ENCODE results near the gene SCT. TPM values are rescaled to one million over a fixed set of nuclear protein-coding genes. Genes with fewer than 3 reads are reported as not detected.

SCT gene
- total and polyA plus RNA-seq, 2 donors (not counting 3 experiments of a cell fraction or from before 2014, with no cell fraction given) = not detected

DNA sequence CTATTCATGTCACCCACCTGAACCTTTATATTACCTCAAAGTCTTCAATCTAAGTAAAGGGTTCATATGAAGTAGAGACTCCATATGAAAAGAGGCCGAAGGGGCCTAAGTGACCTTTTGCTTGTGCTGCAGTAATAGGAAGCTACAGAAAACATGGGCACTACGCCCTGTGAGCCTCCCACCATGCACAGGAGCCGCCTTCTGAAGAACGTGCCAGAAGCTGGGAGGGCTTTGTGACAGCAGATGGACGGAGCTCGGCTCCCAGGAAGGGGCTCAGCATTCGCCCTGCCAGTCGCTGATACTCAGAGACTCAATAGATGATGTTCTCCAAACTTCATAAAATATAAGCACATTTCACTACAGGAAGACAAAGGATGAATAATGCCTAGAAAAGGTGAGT lies 46.9 kb upstream of the SCT start:
- H3K27ac ChIP-seq (ENCODE audit: insufficient read depth, low read depth, low read length) = no peak overlapping the region
- H3K9me3 ChIP-seq (replicated peaks; ENCODE audit: control insufficient read depth, insufficient read depth, low read length) = no peaks in the 10 kb centered on the region
- no peak overlapping the region for H3K4me3 ChIP-seq (replicated peaks in 1 of 3; ENCODE audit: insufficient read depth in 1 of 3, low read depth in 1 of 3, low read length in 3 of 3)
- no peaks in the 10 kb centered on the region for H3K9me1 ChIP-seq (replicated peaks; ENCODE audit: control insufficient read depth, extremely low read depth, insufficient read depth, low read length)
- no peaks in the 10 kb centered on the region for H3K27me3 ChIP-seq (ENCODE audit: control insufficient read depth in 2 of 2, insufficient read depth in 2 of 2, low read length in 2 of 2)
- H3K4me2 ChIP-seq (ENCODE audit: insufficient read depth, low read length) = no peak overlapping the region
- no peak overlapping the region for H3K9ac ChIP-seq (replicated peaks; ENCODE audit: extremely low read depth, insufficient read depth, low read length)
- BruUV-seq (replicated peaks) = no TSS peak
- TF ChIP-seq FOS (IDR thresholded peaks at IDR 0.05; ENCODE audit: borderline replicate concordance, insufficient read depth, low read length) (no peak), POLR2A (IDR thresholded peaks at IDR 0.05; ENCODE audit: low read depth, low read length) (no peak), GATA2 (IDR thresholded peaks at IDR 0.05; ENCODE audit: insufficient read depth, insufficient read length, low read depth, low read length) (no peak), JUN (IDR thresholded peaks at IDR 0.05; ENCODE audit: borderline replicate concordance, insufficient read depth, insufficient read length, low read depth) (no peak), MYC (IDR thresholded peaks at IDR 0.05; ENCODE audit: low read depth, low read length) (no peak), POLR2AphosphoS5 (IDR thresholded peaks at IDR 0.05; ENCODE audit: insufficient read depth, low read depth, low read length) (no peak), MAX (IDR thresholded peaks at IDR 0.05; ENCODE audit: insufficient read depth, insufficient read length) (no peak), EZH2 (IDR thresholded peaks at IDR 0.05; ENCODE audit: borderline replicate concordance, low read depth, low read length, severe bottlenecking) (no peak)
- TF ChIP-seq, protein P1, sequence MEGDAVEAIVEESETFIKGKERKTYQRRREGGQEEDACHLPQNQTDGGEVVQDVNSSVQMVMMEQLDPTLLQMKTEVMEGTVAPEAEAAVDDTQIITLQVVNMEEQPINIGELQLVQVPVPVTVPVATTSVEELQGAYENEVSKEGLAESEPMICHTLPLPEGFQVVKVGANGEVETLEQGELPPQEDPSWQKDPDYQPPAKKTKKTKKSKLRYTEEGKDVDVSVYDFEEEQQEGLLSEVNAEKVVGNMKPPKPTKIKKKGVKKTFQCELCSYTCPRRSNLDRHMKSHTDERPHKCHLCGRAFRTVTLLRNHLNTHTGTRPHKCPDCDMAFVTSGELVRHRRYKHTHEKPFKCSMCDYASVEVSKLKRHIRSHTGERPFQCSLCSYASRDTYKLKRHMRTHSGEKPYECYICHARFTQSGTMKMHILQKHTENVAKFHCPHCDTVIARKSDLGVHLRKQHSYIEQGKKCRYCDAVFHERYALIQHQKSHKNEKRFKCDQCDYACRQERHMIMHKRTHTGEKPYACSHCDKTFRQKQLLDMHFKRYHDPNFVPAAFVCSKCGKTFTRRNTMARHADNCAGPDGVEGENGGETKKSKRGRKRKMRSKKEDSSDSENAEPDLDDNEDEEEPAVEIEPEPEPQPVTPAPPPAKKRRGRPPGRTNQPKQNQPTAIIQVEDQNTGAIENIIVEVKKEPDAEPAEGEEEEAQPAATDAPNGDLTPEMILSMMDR (IDR thresholded peaks at IDR 0.05; ENCODE audit: extremely low read depth in 1 of 2, insufficient read depth in 1 of 2, low read depth in 1 of 2, low read length in 2 of 2) = no peak
- intact Hi-C loops (cut with micrococcal nuclease) = no loop called here
- H3K4me1 ChIP-seq (ENCODE audit: control insufficient read depth, extremely low read depth, insufficient read depth, low read length) = no peaks in the 10 kb centered on the region
- ChIA-PET POLR2A (interaction anchor here (1.1 kb wide), 1 partner anchor 15 kb away, joined by 3 read pairs; no protein-coding TSS in a partner anchor), CTCF (interaction anchor here (1.1 to 1.9 kb wide), 4 partner anchors 8 to 47 kb away, joined by 3 to 6 read pairs (median 4); no protein-coding TSS in a partner anchor)
- FAIRE-seq (no peak), DNase-seq (ENCODE audit: low read depth, low spot score) (no peak)
- no peaks in the 10 kb centered on the region for H4K20me1 ChIP-seq (replicated peaks; ENCODE audit: control insufficient read depth, extremely low read depth, insufficient read depth, low read length)
- H3K79me2 ChIP-seq (ENCODE audit: control insufficient read depth, insufficient read depth, low read length) = no peaks in the 10 kb centered on the region
- dilution Hi-C loops (cut with MboI; ENCODE audit: extremely low pct_ligation_motif_present, low sequenced_read_pairs) = no loop called here
- no peak overlapping the region for H2AFZ ChIP-seq (ENCODE audit: low read depth, low read length)
- peaks cover 9 to 25% of the 10 kb centered on the region in 2 experiments for H3K36me3 ChIP-seq (ENCODE audit: control insufficient read depth in 2 of 2, extremely low read depth in 1 of 2, insufficient read depth in 2 of 2, low read length in 2 of 2)

Data from endothelial cell of umbilical vein (primary cell).